Raji (cell line): ENCODE data around the gene TNFRSF4.

Source experiments
- POLR2A ChIP-seq: IDR thresholded peaks from 2 replicates; pipeline ENCODE4 v1.6.1; 2011; ENCODE audit warnings: low read depth, low read length, control low read depth; ENCODE audit not compliant: insufficient read depth

TNFRSF4 gene

DNA sequence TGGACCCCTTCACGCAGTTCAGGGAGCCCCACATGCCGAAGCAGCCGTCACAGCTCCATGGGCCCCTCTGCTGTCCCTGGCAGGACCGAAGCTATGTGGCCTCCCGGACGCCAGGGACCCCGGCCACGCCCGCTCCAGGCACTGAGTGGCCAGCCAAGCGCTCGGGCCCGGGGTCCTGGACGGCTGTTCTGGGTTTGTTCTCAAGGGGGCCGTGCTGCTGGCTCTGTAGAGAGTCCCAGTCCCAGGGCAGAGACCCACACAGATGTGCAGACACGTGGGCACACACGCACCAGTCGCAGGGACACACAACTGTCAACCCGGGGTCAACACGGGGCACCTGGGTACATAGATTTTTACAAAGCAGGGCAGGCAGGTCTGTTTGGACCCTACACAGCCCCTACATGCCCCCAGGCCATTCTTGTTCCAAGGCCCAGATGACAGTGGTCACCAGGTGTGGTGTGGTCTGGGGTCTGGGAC, 24.8 kb upstream of the TNFRSF4 start:
- TF ChIP-seq POLR2A: no peak

DNA sequence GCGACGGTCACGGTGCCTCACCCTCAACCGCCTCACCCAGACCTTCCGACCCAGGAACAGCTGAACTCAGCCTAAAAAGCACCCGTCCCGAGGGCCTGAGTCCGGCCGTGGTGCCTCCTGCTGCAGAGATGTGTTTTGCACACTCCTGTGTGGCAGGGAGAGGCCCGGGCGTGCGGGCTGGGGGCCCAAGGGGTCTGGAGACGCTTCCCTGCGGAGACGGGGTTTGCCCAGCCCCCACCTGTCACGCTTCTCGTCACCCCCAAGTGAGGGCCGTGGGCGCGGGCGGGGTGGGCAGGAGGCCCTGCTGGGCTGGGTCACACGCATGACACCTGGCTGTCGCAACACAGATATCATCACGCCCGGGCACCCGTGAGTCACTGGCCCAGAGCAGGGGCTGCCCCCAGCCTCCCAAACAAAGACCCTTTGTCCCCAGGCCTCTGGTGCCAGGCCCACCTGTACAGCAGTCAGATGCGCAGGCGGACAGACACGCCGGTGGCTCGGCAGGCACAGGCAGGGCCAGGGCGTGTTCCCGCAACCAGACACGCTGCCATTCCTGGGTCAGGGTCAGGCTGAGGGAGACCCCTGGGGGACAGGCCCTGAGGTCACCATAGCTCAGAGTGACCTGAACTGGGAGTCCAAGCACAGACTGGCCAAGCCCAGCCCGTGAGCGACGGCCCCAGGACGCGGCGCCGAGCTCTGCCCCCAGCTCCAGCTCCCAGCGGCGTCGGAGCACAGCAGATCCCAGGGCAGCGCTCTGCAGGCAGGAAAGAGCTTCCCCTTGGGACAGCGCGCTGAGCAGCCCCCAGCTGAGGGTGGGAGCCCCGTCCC, 24.1 kb upstream of the TNFRSF4 start:
- TF ChIP-seq POLR2A: no peak; the same call in 1 of the 2 replicates

DNA sequence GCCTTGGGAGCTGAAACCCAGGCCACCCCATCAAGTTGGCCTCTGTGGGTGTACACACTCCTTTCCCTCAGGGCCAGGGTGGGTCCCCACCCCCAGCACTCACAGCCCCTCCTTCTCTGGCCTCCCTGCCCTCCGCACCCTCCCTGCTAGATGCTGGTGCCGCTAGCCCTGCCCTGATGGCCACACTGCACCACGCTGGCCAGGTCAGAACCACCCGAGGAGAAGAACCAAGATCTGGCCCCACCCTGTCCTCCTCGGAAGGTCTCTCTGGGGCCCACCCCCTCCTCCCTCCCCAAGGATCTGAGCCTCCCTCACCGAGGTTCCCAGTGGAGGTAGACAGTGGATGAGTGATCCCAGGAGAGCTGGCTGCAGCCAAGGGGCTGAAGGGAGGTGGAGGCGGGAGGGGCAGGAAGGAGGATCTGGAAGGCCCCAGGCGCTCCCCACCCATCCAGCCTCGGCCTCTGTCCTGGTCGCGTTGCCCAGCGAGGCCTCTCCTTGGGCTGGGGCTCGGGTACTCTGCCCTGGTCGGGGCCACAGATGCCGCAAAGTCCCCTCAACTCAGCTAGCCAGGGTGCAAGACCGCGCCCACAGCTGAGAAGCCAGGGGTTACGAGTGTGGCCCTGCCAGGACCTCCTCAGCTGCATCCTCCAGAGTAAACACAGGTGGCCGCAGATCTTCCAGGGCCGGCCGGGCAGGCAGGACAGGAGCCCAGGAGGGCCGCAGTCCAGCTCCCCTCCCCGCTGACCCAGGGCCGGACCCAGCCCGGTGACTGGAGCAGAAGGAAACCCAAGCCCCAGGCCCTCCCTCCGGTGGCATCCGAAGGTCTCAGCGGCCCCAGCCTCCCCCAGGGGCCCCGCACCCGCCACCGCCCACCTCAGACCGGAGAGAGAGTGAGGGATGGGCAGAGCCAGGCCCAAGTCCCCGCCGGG, 23.3 kb upstream of the TNFRSF4 start:
- peak; percentile 38 for TF ChIP-seq POLR2A

DNA sequence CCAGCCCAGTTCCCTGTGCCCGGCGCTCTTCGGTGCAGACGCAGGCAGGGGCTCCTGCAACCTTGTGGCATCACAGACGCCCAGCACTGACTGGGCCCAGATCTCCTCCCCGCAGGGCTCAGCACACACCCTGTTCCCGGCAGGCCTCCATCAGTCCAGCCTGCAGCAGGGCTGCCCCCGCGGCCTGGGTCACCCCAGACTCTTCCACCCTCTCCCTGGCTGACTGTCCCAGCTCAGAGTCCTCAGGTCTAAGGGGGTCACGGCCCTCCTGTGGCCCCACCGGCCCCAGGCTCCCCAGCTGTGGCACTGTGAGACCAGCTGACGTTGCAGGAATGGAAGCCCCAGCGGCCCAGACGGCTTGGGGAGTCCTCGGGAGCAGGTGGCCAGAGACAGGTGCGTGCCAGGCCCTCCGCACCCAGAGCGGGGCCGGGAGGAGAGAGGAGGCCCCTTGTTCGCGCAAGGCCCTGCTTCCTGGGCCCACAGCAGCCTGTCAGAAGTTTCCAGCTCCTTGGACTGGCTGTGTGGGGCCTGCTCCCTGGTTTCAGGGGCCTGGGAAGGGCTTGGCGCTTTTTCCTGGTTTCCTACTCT, 22.3 kb upstream of the TNFRSF4 start:
- TF ChIP-seq POLR2A: peak; percentile 24

DNA sequence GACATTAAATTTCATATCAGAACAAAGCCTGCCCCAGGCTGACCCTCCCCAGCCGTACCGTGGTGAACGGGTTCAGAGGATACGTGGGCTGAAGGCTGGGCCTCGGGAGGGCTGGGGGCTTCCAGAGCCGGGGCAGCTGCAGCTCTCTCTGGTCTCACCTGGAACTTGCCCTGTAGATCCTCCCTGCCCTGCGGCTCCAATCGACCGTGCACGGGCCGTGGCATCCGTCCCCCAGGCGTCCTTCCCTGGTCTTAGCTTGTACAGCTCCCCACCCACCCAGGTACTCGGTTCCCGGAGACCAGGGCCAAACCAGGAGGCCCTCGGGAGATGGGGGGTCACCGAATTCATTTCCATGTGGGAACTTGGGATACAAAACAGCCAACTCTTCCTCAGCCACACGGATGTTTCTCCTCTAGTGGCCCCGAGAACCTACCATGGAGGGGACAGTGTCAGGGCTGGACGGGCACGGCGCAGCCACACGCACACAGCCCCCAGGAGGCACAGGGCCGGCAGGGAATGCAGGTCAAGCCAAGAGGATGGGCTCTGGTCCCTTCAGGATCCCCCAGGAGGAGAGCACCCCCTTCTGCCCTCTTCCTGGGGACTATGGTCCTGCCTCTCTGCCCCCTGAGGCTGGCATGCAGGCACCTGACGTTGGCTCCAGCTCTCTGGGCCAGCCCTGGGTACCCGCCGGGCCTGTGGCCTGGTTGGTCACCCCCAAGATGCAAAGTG, 21.2 kb upstream of the TNFRSF4 start:
- TF ChIP-seq POLR2A: 0 out of 2 replicates have a peak, but pooled peaks have one; percentile 24

DNA sequence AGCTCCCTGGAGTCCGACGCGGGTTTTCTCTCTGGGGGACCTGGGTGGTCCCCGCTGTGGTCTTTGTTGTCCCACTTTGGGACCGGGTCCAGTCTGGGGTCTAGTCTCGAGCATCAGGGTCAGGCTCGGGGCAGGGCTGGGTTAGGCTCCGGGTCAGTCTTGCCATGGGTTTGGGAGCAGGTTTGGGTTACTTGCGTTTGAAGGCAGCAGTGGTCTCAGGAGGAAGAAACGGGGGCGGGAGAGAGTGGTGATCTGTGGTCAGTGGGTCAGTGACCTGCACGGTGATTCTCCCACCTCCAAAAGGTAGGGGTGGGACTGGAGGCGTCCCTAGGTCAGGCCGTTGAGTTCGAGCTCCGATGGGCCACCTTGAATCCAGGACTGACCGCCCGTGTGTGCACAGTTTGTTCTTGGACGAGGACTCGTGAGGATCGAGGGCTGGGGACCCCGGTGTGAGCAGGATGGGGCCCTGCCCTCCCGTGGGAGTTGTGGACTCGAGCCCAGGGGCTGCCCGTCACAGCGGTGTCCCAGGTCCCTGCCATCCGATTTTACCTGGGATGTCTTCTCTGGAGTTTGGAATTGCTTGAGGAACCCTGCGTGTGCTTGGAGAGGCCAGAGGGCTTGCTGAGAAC, 20.3 kb upstream of the TNFRSF4 start:
- TF ChIP-seq POLR2A: peak; percentile 34; the same call in 1 of the 2 replicates

DNA sequence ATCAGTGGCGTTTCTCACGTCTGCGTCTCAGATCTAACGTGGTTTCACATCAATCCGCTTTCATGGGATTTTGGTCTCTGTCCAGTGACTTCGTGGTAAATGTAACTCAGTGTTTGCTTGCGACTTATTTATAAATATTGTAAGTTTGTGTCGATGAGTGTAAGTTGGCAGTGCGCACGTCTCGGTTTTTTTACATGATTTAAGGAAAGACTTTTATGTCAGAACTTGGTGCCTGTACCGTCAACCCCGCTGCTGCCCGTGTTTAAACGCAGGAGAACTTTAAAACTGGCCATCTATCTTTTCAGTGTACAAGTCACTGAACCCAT, 19.6 kb upstream of the TNFRSF4 start:
- no peak for TF ChIP-seq POLR2A

DNA sequence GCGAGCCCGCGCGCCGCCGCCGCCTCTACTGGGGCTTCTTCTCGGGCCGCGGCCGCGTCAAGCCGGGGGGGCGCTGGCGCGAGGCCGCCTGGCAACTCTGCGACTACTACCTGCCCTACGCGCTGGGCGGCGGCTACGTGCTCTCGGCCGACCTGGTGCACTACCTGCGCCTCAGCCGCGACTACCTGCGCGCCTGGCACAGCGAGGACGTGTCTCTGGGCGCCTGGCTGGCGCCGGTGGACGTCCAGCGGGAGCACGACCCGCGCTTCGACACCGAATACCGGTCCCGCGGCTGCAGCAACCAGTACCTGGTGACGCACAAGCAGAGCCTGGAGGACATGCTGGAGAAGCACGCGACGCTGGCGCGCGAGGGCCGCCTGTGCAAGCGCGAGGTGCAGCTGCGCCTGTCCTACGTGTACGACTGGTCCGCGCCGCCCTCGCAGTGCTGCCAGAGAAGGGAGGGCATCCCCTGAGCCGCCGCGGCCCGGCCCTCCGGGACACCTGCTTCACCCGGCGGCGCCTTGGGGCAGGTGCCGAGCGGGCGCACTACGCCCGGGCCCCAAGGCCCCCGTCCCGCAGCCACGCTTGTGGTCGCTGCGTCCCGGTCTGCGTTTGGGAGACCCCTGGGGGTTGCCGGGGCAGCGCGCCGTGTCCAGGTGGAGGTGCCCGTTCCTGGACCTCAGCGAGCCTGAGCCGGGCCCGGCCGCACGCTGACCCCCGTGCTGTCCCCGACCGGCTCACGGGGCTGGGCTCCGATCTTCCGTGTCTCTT, 19.0 kb upstream of the TNFRSF4 start:
- no peak for TF ChIP-seq POLR2A

DNA sequence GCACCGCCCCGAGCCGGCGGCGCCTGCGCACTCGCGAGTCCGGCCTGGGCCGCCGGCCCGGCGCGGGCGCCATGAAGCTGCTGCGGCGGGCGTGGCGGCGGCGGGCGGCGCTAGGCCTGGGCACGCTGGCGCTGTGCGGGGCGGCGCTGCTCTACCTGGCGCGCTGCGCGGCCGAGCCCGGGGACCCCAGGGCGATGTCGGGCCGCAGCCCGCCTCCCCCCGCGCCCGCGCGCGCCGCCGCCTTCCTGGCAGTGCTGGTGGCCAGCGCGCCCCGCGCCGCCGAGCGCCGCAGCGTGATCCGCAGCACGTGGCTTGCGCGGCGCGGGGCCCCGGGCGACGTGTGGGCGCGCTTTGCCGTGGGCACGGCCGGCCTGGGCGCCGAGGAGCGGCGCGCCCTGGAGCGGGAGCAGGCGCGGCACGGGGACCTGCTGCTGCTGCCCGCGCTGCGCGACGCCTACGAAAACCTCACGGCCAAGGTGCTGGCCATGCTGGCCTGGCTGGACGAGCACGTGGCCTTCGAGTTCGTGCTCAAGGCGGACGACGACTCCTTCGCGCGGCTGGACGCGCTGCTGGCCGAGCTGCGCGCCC, 18.3 kb upstream of the TNFRSF4 start, which contains the start of gene B3GALT6:
B3GALT6 (plus strand) TSS at position 30 of the 588 bp plus-strand sequence; CDS start at position 72, 42 bp downstream.
- peak; percentile 70; the same call in 1 of the 2 replicates for TF ChIP-seq POLR2A

DNA sequence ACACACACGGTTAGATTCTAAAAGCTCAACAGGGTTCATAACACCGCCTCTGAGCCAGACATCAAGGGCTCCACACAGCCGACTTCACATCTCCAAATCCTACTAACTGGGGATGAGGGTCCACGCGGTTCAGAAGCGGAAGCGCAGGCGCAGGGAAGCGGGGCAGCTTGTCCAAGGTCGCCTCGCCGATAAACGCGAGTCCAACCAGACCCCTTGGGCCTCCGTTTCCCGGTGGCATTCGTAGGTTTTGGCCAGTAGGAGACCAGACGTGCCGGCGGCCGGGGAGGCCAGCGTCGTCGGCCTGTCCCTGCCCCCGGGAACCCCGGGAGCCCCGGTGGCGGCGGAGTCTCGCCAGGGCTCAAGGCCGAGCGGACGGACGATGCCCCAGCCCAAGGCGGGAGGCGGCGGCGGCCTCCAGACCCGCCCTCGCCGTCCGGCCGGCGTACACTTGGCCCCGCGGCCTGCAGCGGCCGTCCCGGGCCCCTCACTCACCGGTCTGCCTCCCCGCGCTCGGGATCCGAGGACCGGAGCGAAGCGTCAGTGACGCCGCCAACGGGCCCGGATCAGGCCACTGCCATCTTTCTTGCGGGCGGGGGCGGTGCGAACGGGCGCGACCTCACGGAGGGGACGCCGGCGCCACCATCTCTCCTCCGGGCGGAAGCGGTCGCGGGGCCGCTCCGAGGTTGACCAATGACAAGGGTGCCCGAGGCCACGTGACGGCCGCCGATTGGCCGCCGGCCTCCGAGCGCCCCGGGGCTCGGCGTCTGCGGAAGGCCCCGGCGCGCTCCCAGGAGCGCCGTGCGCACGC, 17.7 kb upstream of the TNFRSF4 start, which contains the start of gene SDF4:
SDF4 (minus strand) TSS at position 602 of the 808 bp plus-strand sequence. CDS start 3,229 bp downstream, outside the sequence.
- peak; percentile 83 for TF ChIP-seq POLR2A

DNA sequence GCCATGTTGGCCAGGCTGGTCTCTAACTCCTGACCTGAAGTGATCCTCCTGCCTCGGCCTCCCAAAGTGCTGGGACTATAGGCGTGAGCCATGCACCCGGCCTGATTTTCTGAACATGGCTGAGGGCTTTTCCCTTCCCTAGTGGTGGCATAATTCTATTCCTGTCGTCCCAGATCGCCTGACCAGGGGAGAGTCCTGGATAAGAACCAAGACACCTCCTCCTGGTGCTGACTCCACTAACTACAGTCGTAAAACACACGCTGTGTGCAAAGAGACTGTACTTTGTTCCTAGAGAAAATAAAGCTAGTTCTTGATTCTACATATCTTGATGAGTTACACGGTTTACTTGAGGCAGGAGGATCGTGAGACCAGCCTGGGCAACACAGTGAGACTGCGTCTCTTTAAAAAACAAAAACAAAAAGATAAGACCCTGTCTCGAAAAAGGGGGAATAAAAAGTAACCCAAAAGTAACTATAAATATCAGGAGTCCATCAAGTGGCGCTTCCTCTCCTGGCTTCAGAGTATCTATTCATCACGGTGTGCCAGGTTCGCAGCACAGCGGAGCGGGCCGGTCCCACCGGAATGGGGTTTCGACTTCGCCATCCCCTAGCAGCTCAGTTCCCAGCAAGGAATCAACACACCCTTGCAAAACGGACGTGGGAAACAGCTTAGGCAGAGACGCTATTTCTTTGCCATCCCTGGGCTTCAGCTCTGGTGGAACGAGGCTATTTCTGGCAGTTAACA, 16.9 kb upstream of the TNFRSF4 start:
- TF ChIP-seq POLR2A: no peak

DNA sequence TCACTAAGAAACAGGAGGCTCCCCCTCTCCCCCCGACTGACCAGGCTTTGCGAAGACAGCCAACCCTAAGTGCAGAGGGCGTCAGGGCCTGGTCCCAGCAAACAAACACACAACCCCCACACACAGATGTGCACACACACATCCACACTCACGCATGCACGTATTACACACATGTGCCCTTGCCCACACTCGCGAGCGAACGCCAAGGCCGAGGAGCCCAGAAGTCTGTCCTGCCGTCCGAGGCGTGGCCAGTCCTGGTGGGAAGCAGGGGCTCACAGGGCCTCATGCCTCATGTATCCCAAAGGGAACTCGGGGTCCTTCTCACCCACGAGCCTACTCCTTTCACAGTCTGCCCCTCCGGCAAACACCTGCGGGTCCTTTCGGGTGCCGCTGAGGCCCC, 15.8 kb upstream of the TNFRSF4 start:
- TF ChIP-seq POLR2A: no peak
